Epithelial cell of esophagus (primary cell): ENCODE data around the gene AP2A2.
"Not testable (repeated sequence)": the region's sequence is repeated elsewhere in the genome, so short reads cannot be mapped to it uniquely, and the experiment has no call there.

ENCODE experiments used
- DNase-seq: peaks from one replicate; pipeline ENCODE4 v3.0.0; 2010; ENCODE audit warnings: low read depth
- H3K4me3 ChIP-seq: 2 replicates; pipeline ENCODE4 v1.5.1; 2011; ENCODE audit warnings: mild to moderate bottlenecking, low read length, control low read depth
- CTCF ChIP-seq: IDR thresholded peaks from 2 replicates; pipeline ENCODE4 v1.5.1; 2011; ENCODE audit warnings: low read depth, mild to moderate bottlenecking, low read length, control low read depth, inconsistent platforms; ENCODE audit not compliant: insufficient read depth; ENCODE audit errors: missing control alignments

Gene AP2A2

DNA sequence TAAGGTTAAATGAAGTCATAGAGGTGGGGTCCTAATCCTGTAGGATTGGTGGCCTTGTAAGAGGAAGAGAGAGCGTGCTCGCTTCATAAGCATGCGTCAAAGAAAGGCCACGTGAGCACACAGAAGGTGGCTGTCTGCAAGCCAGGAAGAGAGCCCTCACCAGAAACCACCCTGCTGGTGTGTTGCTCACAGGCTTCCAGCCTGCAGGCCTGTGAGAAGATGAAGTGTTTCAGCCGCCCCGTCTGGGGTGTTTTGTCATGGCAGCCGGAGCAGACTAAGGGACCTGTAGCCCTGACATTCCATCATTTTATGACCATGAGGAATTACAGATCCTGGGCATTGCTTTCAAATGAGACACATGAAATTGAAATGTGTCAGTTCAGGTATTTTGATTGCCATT, 32.4 kb downstream of the AP2A2 start:
- no peak for TF ChIP-seq CTCF
- H3K4me3 ChIP-seq, result no peak overlapping the region
- DNase-seq, result no peak

DNA sequence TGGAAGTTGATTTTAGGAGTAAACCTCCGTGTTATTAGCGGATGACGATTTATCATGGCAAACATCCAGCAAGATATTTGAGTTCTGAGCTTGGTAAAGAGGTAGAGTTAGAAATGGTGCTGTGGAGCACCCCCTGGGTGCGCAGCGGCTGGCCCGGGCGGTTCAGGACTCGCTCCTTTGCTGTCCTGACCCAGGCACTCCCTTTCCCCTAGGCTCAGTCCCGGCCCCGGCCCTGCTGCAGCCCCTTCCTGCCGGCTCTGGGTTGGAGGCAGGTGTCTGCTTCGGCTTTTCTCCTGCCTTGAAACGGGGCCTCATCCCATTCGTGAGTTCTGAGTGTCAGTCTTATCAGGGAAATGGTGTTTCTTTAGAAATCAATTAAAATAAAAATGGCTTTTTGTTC, 33.4 kb downstream of the AP2A2 start:
- H3K4me3 ChIP-seq, result no peak overlapping the region
- TF ChIP-seq CTCF, result no peak
- peak; percentile 37 for DNase-seq

DNA sequence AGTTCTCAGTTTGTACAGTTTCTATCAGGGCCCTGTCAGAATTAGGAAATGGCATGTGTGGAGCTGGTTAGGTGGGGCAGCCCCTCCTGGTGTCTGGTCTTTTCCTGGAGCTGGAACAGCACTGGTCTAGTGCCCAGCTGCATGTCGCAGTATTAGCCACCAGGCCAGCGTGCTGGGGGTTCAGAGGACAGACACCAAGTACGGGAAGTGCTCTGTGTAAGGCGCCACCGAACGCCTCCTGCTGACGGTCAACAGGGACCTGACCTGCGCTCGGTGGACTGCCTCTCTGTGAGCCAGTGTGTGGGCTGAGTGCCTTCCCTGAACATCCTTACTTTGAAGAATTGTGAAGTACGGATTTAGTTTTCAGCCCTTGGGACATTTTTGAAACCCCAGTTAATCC, 33.9 kb downstream of the AP2A2 start:
- DNase-seq, result no peak
- H3K4me3 ChIP-seq, result no peak overlapping the region
- TF ChIP-seq CTCF, result no peak

DNA sequence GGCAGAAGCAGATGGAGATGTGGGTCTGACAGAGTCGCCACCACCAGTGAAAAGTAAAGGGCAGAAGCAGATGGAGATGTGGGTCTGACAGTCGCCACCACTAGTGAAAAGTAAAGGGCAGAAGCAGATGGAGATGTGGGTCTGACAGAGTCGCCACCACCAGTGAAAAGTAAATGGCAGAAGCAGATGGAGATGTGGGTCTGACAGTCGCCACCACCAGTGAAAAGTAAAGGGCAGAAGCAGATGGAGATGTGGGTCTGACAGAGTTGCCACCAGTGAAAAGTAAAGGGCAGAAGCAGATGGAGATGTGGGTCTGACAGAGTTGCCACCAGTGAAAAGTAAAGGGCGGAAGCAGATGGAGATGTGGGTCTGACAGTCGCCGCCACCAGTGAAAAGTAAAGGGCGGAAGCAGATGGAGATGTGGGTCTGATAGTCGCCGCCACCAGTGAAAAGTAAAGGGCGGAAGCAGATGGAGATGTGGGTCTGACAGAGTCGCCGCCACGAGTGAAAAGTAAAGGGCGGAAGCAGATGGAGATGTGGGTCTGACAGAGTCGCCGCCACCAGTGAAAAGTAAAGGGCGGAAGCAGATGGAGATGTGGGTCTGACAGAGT, 35.7 kb downstream of the AP2A2 start:
- H3K4me3 ChIP-seq, result not testable (repeated sequence)

GRCh38 chr11:961921-962320, 36.3 kb downstream of the AP2A2 start:
- no peak for DNase-seq
- no peak overlapping the region for H3K4me3 ChIP-seq
- no peak for TF ChIP-seq CTCF

More for the DNA sequence above, 35.7 kb downstream of the AP2A2 start:
- DNase-seq, result not testable (repeated sequence)

DNA sequence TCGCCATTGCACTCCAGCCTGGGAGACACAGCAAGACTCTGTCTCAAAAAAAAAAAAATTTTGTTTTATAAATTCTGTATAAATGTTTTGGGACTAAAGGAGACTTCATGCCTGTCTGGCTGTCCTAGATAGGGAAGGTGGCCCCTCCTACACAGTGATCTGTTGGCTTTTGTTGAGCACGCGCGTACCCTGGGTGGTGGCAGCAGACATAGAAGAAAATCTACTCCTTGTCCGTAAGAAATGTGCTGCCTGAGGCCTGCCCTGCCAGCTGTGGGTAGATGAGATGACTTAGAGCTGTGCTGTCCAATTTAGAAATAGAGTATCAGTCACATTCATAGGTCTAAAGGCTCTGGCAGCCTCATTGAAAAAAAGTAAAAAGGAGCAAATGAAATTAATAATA, 37.0 kb downstream of the AP2A2 start:
- no peak for DNase-seq
- TF ChIP-seq CTCF, result no peak

GRCh38 chr11:963852-964251, 38.2 kb downstream of the AP2A2 start:
- TF ChIP-seq CTCF, result no peak
- DNase-seq, result no peak
- no peak overlapping the region for H3K4me3 ChIP-seq

More for the DNA sequence above, 37.0 kb downstream of the AP2A2 start:
- H3K4me3 ChIP-seq, result no peak overlapping the region
